Measurements from ENCODE around the gene ATP9A. TPM values are rescaled to one million over a fixed set of nuclear protein-coding genes. Genes with fewer than 3 reads are reported as not detected.
"Not testable (repeated sequence)": the region's sequence is repeated elsewhere in the genome, so short reads cannot be mapped to it uniquely, and the experiment has no call there.

The ATP9A gene
- total and polyA plus RNA-seq, 2 of the 8 experiments (the other 6 are each of a cell fraction or from before 2014, with no cell fraction given), result 5.0 to 6.4 TPM

DNA sequence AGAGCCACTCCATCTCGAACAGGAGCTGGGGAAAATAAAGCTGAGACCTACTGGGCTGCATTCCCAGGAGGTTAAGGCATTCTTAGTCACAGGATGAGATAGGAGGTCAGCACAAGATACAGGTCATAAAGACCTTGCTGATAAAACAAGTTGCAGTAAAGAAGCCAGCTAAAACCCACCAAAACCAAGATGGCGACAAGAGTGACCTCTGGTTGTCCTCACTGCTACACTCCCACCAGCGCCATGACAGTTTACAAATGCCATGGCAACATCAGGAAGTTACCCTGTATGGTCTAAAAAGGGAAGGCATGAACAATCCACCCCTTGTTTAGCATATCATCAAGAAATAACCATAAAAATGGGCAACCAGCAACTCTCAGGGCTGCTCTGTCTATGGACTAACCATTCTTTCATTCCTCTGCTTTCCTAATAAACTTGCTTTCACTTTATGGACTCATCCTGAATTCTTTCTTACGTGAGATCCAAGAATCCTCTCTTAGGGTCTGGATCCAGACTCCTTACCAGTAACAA lies 10.1 kb upstream of the ATP9A start:
- peaks cover 18 to 41% (median 30%) of the 10 kb centered on the region in 4 experiments for H3K36me3 ChIP-seq (ENCODE audit: control insufficient read depth in 2 of 4, insufficient read depth in 4 of 4, low read length in 3 of 4)
- H3K23ac ChIP-seq (ENCODE audit: insufficient read length); H2BK15ac ChIP-seq (ENCODE audit: low read length); H3K23me2 ChIP-seq (ENCODE audit: low read depth, low read length); H3K9me3 ChIP-seq (ENCODE audit: insufficient read depth in 2 of 2, low read depth in 1 of 2, low read length in 1 of 2); FAIRE-seq; H2AK5ac ChIP-seq (ENCODE audit: low read depth, low read length); H2BK12ac ChIP-seq (ENCODE audit: low read depth, low read length); H3K14ac ChIP-seq (ENCODE audit: insufficient read length); DNase-seq (ENCODE audit: low read depth in 1 of 2, low spot score in 2 of 2); H3K4me2 ChIP-seq (ENCODE audit: insufficient read depth in 1 of 2, low read depth in 2 of 2, low read length in 2 of 2); H4K20me1 ChIP-seq (replicated peaks in 1 of 2; ENCODE audit: control insufficient read depth in 1 of 2, insufficient read depth in 2 of 2, low read length in 2 of 2); H2AFZ ChIP-seq (ENCODE audit: low read length); H3K4ac ChIP-seq (replicated peaks; ENCODE audit: insufficient read length, low read depth, low read length); H4K91ac ChIP-seq (replicated peaks; ENCODE audit: insufficient read length, low read length); H4K8ac ChIP-seq (ENCODE audit: extremely low read depth, insufficient read depth, low read length); H4K5ac ChIP-seq (ENCODE audit: insufficient read length, low read depth, low read length); H3K4me3 ChIP-seq (ENCODE audit: extremely low read depth in 1 of 4, insufficient read depth in 2 of 4, low read depth in 3 of 4, low read length in 4 of 4); H3K56ac ChIP-seq (replicated peaks; ENCODE audit: insufficient read length, low read depth, low read length); H3K9ac ChIP-seq (replicated peaks in 1 of 4; ENCODE audit: extremely low read depth in 1 of 4, low read depth in 3 of 4, low read length in 3 of 4); H3K27me3 ChIP-seq (replicated peaks in 1 of 4; ENCODE audit: control insufficient read depth in 3 of 4, extremely low read depth in 1 of 4, insufficient read depth in 3 of 4, low read length in 3 of 4); H3K4me1 ChIP-seq (replicated peaks in 1 of 4; ENCODE audit: control insufficient read depth in 3 of 4, insufficient read depth in 4 of 4, low read length in 3 of 4); H2BK5ac ChIP-seq (ENCODE audit: low read depth, low read length); H2BK120ac ChIP-seq (replicated peaks; ENCODE audit: low read depth, low read length); H2BK20ac ChIP-seq (ENCODE audit: low read length); H3K79me1 ChIP-seq (ENCODE audit: low read depth, low read length); H3K79me2 ChIP-seq (ENCODE audit: control insufficient read depth in 1 of 2, insufficient read depth in 2 of 2, low read length in 2 of 2); H3K18ac ChIP-seq (ENCODE audit: extremely low read depth, low read length); H3K27ac ChIP-seq (ENCODE audit: low read depth, low read length): not testable (repeated sequence)
- ChIA-PET POLR2A (ENCODE audit: partially characterized antibody) (interaction anchor here (1.1 to 5.0 kb wide), 6 partner anchors 10 to 75 kb away, joined by 4 to 29 read pairs (median 4); partner anchors contain the start of genes ATP9A and SALL4), CTCF (ENCODE audit: partially characterized antibody) (interaction anchor here (1.1 kb wide), 1 partner anchor 139 kb away, joined by 4 read pairs; no protein-coding TSS in a partner anchor)
- 92% methylated on average over 4 of the region's 4 CpGs; no CpG with 5 or more reads in 1 of the 2 experiments for WGBS, 2 experiments (ENCODE audit: extremely low coverage in 1 of 2, insufficient coverage in 1 of 2, insufficient read length in 1 of 2, insufficient replicate concordance in 2 of 2, low coverage in 1 of 2, low lambda C conversion rate in 2 of 2, missing lambda C conversion rate in 1 of 2)
- peak; percentile 52; the same call in 1 of the 2 replicates for TF ChIP-seq YY1 (IDR thresholded peaks at IDR 0.05; ENCODE audit: low read depth, low read length)

Data from H1 (cell line).